Myocyte (in vitro differentiated cells): Measurements from ENCODE around the gene CDK4. TPM values are rescaled to one million over a fixed set of nuclear protein-coding genes. Genes with fewer than 3 reads are reported as not detected.
"Not testable (repeated sequence)": the region's sequence is repeated elsewhere in the genome, so short reads cannot be mapped to it uniquely, and the experiment has no call there.

Experiments
- DNase-seq: peaks from one replicate; pipeline ENCODE4 v3.0.0-alpha.2; 2012; ENCODE audit warnings: low read depth
- microRNA-seq: library from miRNA; unstranded; fragments of <30 nt; microRNA quantifications from one replicate; pipeline ENCODE4, GENCODE V29; 2016
- total RNA-seq: library from RNA; depleted of rRNA; stranded (reverse); fragments of >200 nt; gene quantifications from 2 replicates; pipeline ENCODE4 v1.2.3, GENCODE V29; 2014

CDK4 gene
- total RNA-seq, 1 donor from 2014 or later = 180 TPM

DNA sequence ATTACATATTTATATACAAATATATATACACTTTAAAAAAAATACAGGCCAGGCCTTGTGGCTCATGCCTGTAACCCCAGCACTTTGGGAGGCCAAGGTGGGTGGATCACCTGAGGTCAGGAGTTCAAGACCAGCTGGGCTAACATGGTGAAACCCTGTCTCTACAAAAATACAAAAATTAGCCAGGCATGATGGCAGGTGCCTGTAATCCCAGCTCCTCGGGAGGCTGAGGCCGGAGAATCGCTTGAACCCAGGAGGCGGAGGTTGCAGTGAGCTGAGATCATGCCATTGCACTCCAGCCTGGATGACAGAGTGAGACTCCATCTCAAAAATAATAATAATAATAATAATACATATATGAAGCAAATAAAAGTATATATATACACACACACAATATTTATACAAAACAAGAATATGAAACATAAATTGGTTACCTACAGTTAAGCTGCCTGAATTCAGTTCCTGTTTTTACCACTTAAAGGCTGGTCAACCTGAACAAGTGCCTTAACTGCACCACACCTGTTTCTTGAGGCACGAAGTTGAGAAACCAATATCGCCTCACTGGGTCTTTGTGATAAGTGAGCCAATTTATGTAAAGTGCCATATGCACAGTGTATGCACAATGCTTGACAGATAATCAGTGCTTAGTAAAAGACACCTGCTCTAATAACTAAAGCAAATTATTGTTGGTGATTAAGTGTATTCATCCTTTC lies 36.9 kb downstream of the CDK4 start:
- not testable (repeated sequence) for DNase-seq

- DNase-seq = no peak
Measured at GRCh38 chr12:57713209-57713608, 38.9 kb downstream of the CDK4 start.

DNA sequence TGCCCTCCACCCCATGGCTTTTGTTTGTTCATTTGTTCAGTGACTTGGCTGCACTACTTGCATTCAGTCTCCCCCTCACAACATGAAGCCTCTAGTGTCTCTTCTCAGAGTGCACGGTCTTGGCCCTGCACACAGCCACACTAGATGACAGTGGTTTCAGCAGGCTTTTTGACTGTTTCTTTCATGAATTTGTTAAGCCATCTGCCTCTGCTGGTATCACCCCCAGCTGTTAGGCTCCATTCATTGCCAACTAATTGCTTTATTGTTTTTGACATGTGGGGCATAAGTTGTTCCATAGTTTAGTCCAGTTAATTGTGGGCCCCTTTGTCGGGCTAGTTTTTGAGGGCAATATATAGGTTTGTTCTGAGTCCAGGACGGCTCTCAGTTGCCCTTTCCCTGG lies 39.4 kb downstream of the CDK4 start:
- DNase-seq = no peak

GRCh38 chr12:57708296-57708695 lies 43.8 kb downstream of the CDK4 start:
- DNase-seq = no peak

DNA sequence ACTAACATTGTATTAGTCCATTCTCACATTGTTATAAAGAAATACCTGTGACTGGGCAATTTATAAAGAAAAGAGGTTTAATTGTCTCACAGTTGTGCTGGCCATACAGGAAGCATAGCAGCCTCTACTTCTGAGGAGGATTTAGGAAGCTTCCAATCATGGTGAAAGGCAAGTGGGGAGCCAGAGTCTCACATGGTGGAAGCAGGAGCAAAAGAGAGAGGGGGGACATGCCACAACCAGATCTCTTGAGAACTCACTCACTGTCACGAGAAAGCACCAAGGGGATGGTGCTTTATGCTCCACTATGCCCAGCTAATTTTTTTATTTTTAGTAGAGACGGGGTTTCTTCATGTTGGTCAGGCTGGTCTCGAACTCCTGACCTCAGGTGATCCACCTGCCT lies 44.9 kb downstream of the CDK4 start:
- DNase-seq = no peak

DNA sequence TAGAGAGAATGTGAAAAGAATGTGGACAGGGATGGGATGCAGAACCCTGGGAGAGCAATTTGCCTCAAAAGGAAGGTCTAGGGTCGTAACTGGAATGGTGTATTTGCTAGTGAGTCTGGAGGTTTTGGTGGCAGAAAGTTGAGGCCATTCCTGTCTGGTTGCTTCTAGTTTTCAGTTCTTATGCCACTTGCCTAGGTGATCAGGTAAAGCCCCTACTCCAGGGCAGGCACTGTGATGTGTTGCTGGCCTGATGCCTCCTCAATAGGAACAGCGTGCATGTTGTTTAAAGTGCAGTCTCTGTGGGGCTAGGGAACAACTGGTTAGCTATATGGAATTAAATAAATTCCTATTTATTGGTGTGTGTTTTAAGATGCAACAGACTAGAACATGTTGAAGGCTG lies 51.8 kb downstream of the CDK4 start:
- DNase-seq = no peak

DNA sequence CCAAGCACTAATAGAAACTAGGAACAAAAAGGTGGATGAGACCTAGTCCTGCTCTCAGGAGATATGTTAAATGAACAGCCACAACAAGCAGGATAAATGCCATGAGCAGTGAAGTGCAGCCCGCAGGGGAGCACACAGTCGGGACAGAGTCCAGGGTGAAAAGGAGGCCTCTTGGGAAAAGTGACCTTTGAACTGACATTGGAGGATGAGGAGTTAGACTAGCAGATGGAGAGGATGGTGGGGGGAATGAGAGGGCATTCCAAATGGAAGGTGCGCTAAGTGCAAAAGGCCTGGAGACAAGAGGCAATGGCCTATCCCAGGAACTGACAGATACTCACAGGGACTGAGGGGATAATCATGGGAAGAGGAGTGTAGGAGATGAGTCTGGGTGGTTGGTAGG lies 53.7 kb downstream of the CDK4 start:
- DNase-seq = no peak

Small RNA genes lying within 50 kb of the gene (microRNA-seq; reads per million reads assigned to microRNA genes)
- gene MIR6759 = not detected

Other genes with a start within 250 kb of the CDK4 start
- 30.0 and 37.1 TPM in 2 replicates for gene DDIT3, start 231.8 kb downstream of the CDK4 start, total RNA-seq
- gene MBD6, start 229.5 kb downstream of the CDK4 start, total RNA-seq = 6.3 and 8.2 TPM in 2 replicates
- 170 and 179 TPM in 2 replicates for gene DCTN2, start 205.1 kb downstream of the CDK4 start, total RNA-seq
- gene KIF5A, start 202.3 kb downstream of the CDK4 start, total RNA-seq = not detected in 2 replicates
- gene PIP4K2C, start 161.1 kb downstream of the CDK4 start, total RNA-seq = 15.4 and 20.2 TPM in 2 replicates
- 22.1 and 22.5 TPM in 2 replicates for gene DTX3, start 147.5 kb downstream of the CDK4 start, total RNA-seq
- gene ARHGEF25, start 140.9 kb downstream of the CDK4 start, total RNA-seq = 8.6 and 12.4 TPM in 2 replicates
- 2.5 and 3.4 TPM in 2 replicates for gene B4GALNT1, start 119.1 kb downstream of the CDK4 start, total RNA-seq
- 288 and 306 TPM in 2 replicates for gene OS9, start 58.2 kb downstream of the CDK4 start, total RNA-seq
- gene AGAP2, start 13.6 kb downstream of the CDK4 start, total RNA-seq = 9.8 and 30.2 TPM in 2 replicates
- gene TSPAN31, start 7.3 kb downstream of the CDK4 start, total RNA-seq = 50.7 and 141 TPM in 2 replicates
- 8.7 and 9.1 TPM in 2 replicates for gene MARCHF9, start 2.8 kb upstream of the CDK4 start, total RNA-seq
- 1.2 TPM in 1 of 2 replicates, not detected in the other for gene CYP27B1, start 14.8 kb upstream of the CDK4 start, total RNA-seq
- gene METTL1, start 19.8 kb upstream of the CDK4 start, total RNA-seq = 9.9 and 13.6 TPM in 2 replicates
- 2.7 and 3.1 TPM in 2 replicates for gene EEF1AKMT3, start 20.3 kb upstream of the CDK4 start, total RNA-seq
- gene TSFM, start 30.5 kb upstream of the CDK4 start, total RNA-seq = 50.0 and 51.9 TPM in 2 replicates
- 0.48 TPM in 1 of 2 replicates, not detected in the other for gene AVIL, start 66.4 kb upstream of the CDK4 start, total RNA-seq
- gene CTDSP2, start 94.4 kb upstream of the CDK4 start, total RNA-seq = 37.9 and 43.4 TPM in 2 replicates
- gene ATP23, start 189.3 kb upstream of the CDK4 start, total RNA-seq = 4.1 and 7.0 TPM in 2 replicates